ENCODE results near the gene EXOC1L. TPM values are rescaled to one million over a fixed set of nuclear protein-coding genes. Genes with fewer than 3 reads are reported as not detected.

EXOC1L gene
- total and polyA plus RNA-seq, 9 of the 15 experiments (the other 6 are each of a cell fraction or from before 2014, with no cell fraction given): 0.38 to 3.9 (median 1.0) TPM; not detected in 1

Small RNAs within 50 kb of the gene (small RNA-seq; reads per million reads assigned to genes)
- gene RNU6-276P (not detected), gene RNU6-652P (not detected)

Other genes starting within 250 kb of the EXOC1L start
- 0.37 and 2.0 TPM in 2 replicates for gene PDCL2, start 227.5 kb upstream of the EXOC1L start, total RNA-seq (2014; rRNA removed)
- gene PDCL2, start 227.5 kb upstream of the EXOC1L start, total RNA-seq (2014; rRNA removed; fragmentation: Illumina TruSeq; extraction: Trizol): 1.8 and 1.9 TPM in 2 replicates
- gene PDCL2, start 227.5 kb upstream of the EXOC1L start, total RNA-seq (2015; rRNA removed; fragmentation: Illumina TruSeq; extraction: Trizol): 1.5 and 2.5 TPM in 2 replicates
- gene PDCL2, start 227.5 kb upstream of the EXOC1L start, total RNA-seq (2021): 1.2 and 1.7 TPM in 2 replicates
- gene PDCL2, start 227.5 kb upstream of the EXOC1L start, polyA plus RNA-seq (2011; rRNA removed): 0.49 and 1.4 TPM in 2 replicates
- 0.62 and 0.97 TPM in 2 replicates for gene PDCL2, start 227.5 kb upstream of the EXOC1L start, polyA plus RNA-seq (2014; fragmentation: Illumina TruSeq; extraction: Trizol)
- gene PDCL2, start 227.5 kb upstream of the EXOC1L start, polyA plus RNA-seq (2014; fragmentation: Nextera tagmentation; extraction: Ambion mirVana): under 1 TPM; 0.62 to 0.87 TPM
- gene PDCL2, start 227.5 kb upstream of the EXOC1L start, polyA plus RNA-seq (2014; rRNA removed): 0.73 and 1.7 TPM in 2 replicates
- 729 and 858 TPM in 2 replicates for gene NMU, start 183.5 kb upstream of the EXOC1L start, total RNA-seq (2014; rRNA removed)
- 572 and 588 TPM in 2 replicates for gene NMU, start 183.5 kb upstream of the EXOC1L start, total RNA-seq (2014; rRNA removed; fragmentation: Illumina TruSeq; extraction: Trizol)
- gene NMU, start 183.5 kb upstream of the EXOC1L start, total RNA-seq (2015; rRNA removed; fragmentation: Illumina TruSeq; extraction: Trizol): 669 and 688 TPM in 2 replicates
- gene NMU, start 183.5 kb upstream of the EXOC1L start, total RNA-seq (2021): 599 and 701 TPM in 2 replicates
- 370 and 846 TPM in 2 replicates for gene NMU, start 183.5 kb upstream of the EXOC1L start, polyA plus RNA-seq (2011; rRNA removed)
- gene NMU, start 183.5 kb upstream of the EXOC1L start, polyA plus RNA-seq (2014; fragmentation: Illumina TruSeq; extraction: Trizol): 277 and 298 TPM in 2 replicates
- 100 to 1,000 TPM in 1 of 2 experiments, 10 to 100 TPM in 1; 73.8 to 122 TPM for gene NMU, start 183.5 kb upstream of the EXOC1L start, polyA plus RNA-seq (2014; fragmentation: Nextera tagmentation; extraction: Ambion mirVana)
- gene NMU, start 183.5 kb upstream of the EXOC1L start, polyA plus RNA-seq (2014; rRNA removed): 651 and 703 TPM in 2 replicates
- gene EXOC1, start 33.9 kb downstream of the EXOC1L start, total RNA-seq (2014; rRNA removed): 20.8 and 24.3 TPM in 2 replicates
- gene EXOC1, start 33.9 kb downstream of the EXOC1L start, total RNA-seq (2014; rRNA removed; fragmentation: Illumina TruSeq; extraction: Trizol): 35.9 and 39.9 TPM in 2 replicates
- 38.6 and 40.1 TPM in 2 replicates for gene EXOC1, start 33.9 kb downstream of the EXOC1L start, total RNA-seq (2015; rRNA removed; fragmentation: Illumina TruSeq; extraction: Trizol)
- gene EXOC1, start 33.9 kb downstream of the EXOC1L start, total RNA-seq (2021): 26.2 TPM in 2 replicates
- 24.1 and 34.4 TPM in 2 replicates for gene EXOC1, start 33.9 kb downstream of the EXOC1L start, polyA plus RNA-seq (2011; rRNA removed)
- gene EXOC1, start 33.9 kb downstream of the EXOC1L start, polyA plus RNA-seq (2014; fragmentation: Illumina TruSeq; extraction: Trizol): 42.8 and 45.5 TPM in 2 replicates
- 10 to 100 TPM; 16.0 to 19.5 TPM for gene EXOC1, start 33.9 kb downstream of the EXOC1L start, polyA plus RNA-seq (2014; fragmentation: Nextera tagmentation; extraction: Ambion mirVana)
- 25.7 and 34.2 TPM in 2 replicates for gene EXOC1, start 33.9 kb downstream of the EXOC1L start, polyA plus RNA-seq (2014; rRNA removed)
- 10.9 and 18.6 TPM in 2 replicates for gene CEP135, start 129.2 kb downstream of the EXOC1L start, total RNA-seq (2014; rRNA removed)
- gene CEP135, start 129.2 kb downstream of the EXOC1L start, total RNA-seq (2014; rRNA removed; fragmentation: Illumina TruSeq; extraction: Trizol): 18.9 and 21.0 TPM in 2 replicates
- 15.3 and 15.8 TPM in 2 replicates for gene CEP135, start 129.2 kb downstream of the EXOC1L start, total RNA-seq (2015; rRNA removed; fragmentation: Illumina TruSeq; extraction: Trizol)
- 11.3 and 11.5 TPM in 2 replicates for gene CEP135, start 129.2 kb downstream of the EXOC1L start, total RNA-seq (2021)
- gene CEP135, start 129.2 kb downstream of the EXOC1L start, polyA plus RNA-seq (2011; rRNA removed): 15.1 and 15.5 TPM in 2 replicates
- 12.5 and 15.3 TPM in 2 replicates for gene CEP135, start 129.2 kb downstream of the EXOC1L start, polyA plus RNA-seq (2014; fragmentation: Illumina TruSeq; extraction: Trizol)
- gene CEP135, start 129.2 kb downstream of the EXOC1L start, polyA plus RNA-seq (2014; fragmentation: Nextera tagmentation; extraction: Ambion mirVana): 1 to 10 TPM; 3.1 to 3.3 TPM
- gene CEP135, start 129.2 kb downstream of the EXOC1L start, polyA plus RNA-seq (2014; rRNA removed): 13.2 and 14.4 TPM in 2 replicates